ENCODE measurements around the gene ERF. TPM values are rescaled to one million over a fixed set of nuclear protein-coding genes. Genes with fewer than 3 reads are reported as not detected.

ERF gene
- total and polyA plus RNA-seq, 10 of the 15 experiments (the other 5 are each of a cell fraction or from before 2014, with no cell fraction given), result 0.02 to 51.8 (median 14.4) TPM

- TF ChIP-seq IKZF2 (IDR thresholded peaks at IDR 0.05) (0 out of 4 replicates have a peak, but pooled peaks of 1 of the 2 experiments have one; percentile 16), IRF3 (IDR thresholded peaks at IDR 0.05) (peak; percentile 51; the same call in 1 of the 2 replicates), IKZF1 (conservative IDR thresholded peaks at IDR 0.05) (peak; percentile 48), CHD4 (IDR thresholded peaks at IDR 0.05) (no peak), TBL1XR1 (IDR thresholded peaks at IDR 0.05; ENCODE audit: low read depth, low read length) (no peak), MXI1 (IDR thresholded peaks at IDR 0.05; ENCODE audit: low read depth, low read length) (no peak; the same call in 1 of the 2 replicates), RBBP5 (conservative IDR thresholded peaks at IDR 0.05) (no peak), NFYB (IDR thresholded peaks at IDR 0.05; ENCODE audit: insufficient read depth, low read depth, low read length) (peak; percentile 98), POLR2AphosphoS5 (IDR thresholded peaks at IDR 0.05; ENCODE audit: low read length) (no peak), SMARCA5 (IDR thresholded peaks at IDR 0.05) (peak; percentile 78), JUNB (IDR thresholded peaks at IDR 0.05) (no peak), MTA3 (IDR thresholded peaks at IDR 0.05; ENCODE audit: borderline replicate concordance, low read length) (0 out of 2 replicates have a peak, but pooled peaks have one; percentile 22), ZBTB11 (CRISPR knock-in tag; IDR thresholded peaks at IDR 0.05) (no peak), SMAD5 (IDR thresholded peaks at IDR 0.05; ENCODE audit: low read depth) (no peak), ESRRA (IDR thresholded peaks at IDR 0.05; ENCODE audit: low read length) (no peak), MEF2A (IDR thresholded peaks at IDR 0.05; ENCODE audit: insufficient read depth, low read depth, low read length) (no peak), CBX3 (IDR thresholded peaks at IDR 0.05; ENCODE audit: borderline replicate concordance, low read depth) (no peak)
- TF ChIP-seq, protein P1, sequence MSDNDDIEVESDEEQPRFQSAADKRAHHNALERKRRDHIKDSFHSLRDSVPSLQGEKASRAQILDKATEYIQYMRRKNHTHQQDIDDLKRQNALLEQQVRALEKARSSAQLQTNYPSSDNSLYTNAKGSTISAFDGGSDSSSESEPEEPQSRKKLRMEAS (IDR thresholded peaks at IDR 0.05; ENCODE audit: low read depth, low read length), result no peak
- TF ChIP-seq, protein P2, sequence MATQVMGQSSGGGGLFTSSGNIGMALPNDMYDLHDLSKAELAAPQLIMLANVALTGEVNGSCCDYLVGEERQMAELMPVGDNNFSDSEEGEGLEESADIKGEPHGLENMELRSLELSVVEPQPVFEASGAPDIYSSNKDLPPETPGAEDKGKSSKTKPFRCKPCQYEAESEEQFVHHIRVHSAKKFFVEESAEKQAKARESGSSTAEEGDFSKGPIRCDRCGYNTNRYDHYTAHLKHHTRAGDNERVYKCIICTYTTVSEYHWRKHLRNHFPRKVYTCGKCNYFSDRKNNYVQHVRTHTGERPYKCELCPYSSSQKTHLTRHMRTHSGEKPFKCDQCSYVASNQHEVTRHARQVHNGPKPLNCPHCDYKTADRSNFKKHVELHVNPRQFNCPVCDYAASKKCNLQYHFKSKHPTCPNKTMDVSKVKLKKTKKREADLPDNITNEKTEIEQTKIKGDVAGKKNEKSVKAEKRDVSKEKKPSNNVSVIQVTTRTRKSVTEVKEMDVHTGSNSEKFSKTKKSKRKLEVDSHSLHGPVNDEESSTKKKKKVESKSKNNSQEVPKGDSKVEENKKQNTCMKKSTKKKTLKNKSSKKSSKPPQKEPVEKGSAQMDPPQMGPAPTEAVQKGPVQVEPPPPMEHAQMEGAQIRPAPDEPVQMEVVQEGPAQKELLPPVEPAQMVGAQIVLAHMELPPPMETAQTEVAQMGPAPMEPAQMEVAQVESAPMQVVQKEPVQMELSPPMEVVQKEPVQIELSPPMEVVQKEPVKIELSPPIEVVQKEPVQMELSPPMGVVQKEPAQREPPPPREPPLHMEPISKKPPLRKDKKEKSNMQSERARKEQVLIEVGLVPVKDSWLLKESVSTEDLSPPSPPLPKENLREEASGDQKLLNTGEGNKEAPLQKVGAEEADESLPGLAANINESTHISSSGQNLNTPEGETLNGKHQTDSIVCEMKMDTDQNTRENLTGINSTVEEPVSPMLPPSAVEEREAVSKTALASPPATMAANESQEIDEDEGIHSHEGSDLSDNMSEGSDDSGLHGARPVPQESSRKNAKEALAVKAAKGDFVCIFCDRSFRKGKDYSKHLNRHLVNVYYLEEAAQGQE (IDR thresholded peaks at IDR 0.05; ENCODE audit: low read depth, low read length), result no peak
- TF ChIP-seq, protein P3, sequence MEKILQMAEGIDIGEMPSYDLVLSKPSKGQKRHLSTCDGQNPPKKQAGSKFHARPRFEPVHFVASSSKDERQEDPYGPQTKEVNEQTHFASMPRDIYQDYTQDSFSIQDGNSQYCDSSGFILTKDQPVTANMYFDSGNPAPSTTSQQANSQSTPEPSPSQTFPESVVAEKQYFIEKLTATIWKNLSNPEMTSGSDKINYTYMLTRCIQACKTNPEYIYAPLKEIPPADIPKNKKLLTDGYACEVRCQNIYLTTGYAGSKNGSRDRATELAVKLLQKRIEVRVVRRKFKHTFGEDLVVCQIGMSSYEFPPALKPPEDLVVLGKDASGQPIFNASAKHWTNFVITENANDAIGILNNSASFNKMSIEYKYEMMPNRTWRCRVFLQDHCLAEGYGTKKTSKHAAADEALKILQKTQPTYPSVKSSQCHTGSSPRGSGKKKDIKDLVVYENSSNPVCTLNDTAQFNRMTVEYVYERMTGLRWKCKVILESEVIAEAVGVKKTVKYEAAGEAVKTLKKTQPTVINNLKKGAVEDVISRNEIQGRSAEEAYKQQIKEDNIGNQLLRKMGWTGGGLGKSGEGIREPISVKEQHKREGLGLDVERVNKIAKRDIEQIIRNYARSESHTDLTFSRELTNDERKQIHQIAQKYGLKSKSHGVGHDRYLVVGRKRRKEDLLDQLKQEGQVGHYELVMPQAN (conservative IDR thresholded peaks at IDR 0.05), result peak; percentile 84
Measured at GRCh38 chr19:42279902-42280814, 25.2 kb upstream of the ERF start (continued).
